HepG2 (cell line): ENCODE data around the gene GRB7. TPM values are rescaled to one million over a fixed set of nuclear protein-coding genes. Genes with fewer than 3 reads are reported as not detected.

Experiments
- CHD2 ChIP-seq: IDR thresholded peaks from 2 replicates; pipeline ENCODE4 v1.6.1; 2011; ENCODE audit warnings: low read depth, low read length, improper control_type of control experiment
- KLF15 ChIP-seq: sonication (generic); formaldehyde crosslinking; IDR thresholded peaks from 2 replicates; pipeline ENCODE4 v1.8.1; 2023; ENCODE audit warnings: borderline replicate concordance, mild to moderate bottlenecking, inconsistent platforms, missing genetic modification reagents, mixed read lengths
- NFAT5 ChIP-seq: sonication (generic); formaldehyde crosslinking; IDR thresholded peaks from 2 replicates; pipeline ENCODE4 v1.4.0; 2020; ENCODE audit warnings: missing genetic modification reagents
- PRMT3 ChIP-seq: sonication (generic); formaldehyde crosslinking; IDR thresholded peaks from 2 replicates; pipeline ENCODE4 v1.8.1; 2022; ENCODE audit warnings: low read depth, mild to moderate bottlenecking, moderate library complexity, missing genetic modification reagents, borderline replicate concordance
- SP4 ChIP-seq: sonication (generic); formaldehyde crosslinking; IDR thresholded peaks from 2 replicates; pipeline ENCODE4 v1.8.1; 2023; ENCODE audit warnings: mild to moderate bottlenecking, missing genetic modification reagents
- ZFP41 ChIP-seq: sonication (generic); formaldehyde crosslinking; IDR thresholded peaks from 2 replicates; pipeline ENCODE4 v1.4.0; 2020; ENCODE audit warnings: mild to moderate bottlenecking, missing genetic modification reagents, borderline replicate concordance
- ZFYVE20 ChIP-seq: sonication (generic); formaldehyde crosslinking; IDR thresholded peaks from 2 replicates; pipeline ENCODE4 v1.8.0; 2023; ENCODE audit warnings: low read depth, mild to moderate bottlenecking, moderate library complexity, missing genetic modification reagents, borderline replicate concordance
- ZNF138 ChIP-seq: sonication (generic); formaldehyde crosslinking; IDR thresholded peaks from 2 replicates; pipeline ENCODE4 v1.5.0; 2020; ENCODE audit warnings: mild to moderate bottlenecking, low read depth, missing genetic modification reagents
- ZNF563 ChIP-seq: sonication (generic); formaldehyde crosslinking; IDR thresholded peaks from 2 replicates; pipeline ENCODE4 v1.8.0; 2022; ENCODE audit warnings: mild to moderate bottlenecking, moderate library complexity, missing genetic modification reagents
- ZNF766 ChIP-seq: sonication (generic); formaldehyde crosslinking; IDR thresholded peaks from 2 replicates; pipeline ENCODE4 v1.5.0; 2020; ENCODE audit warnings: missing genetic modification reagents, borderline replicate concordance
- polyA plus RNA-seq, 8 experiments: library from polyadenylated mRNA; depleted of rRNA in 3 of 8; stranded (reverse) in 7 of 8; unstranded in 1 of 8; fragments of >200 nt; fragmentation: Illumina TruSeq in 4 of 8; extraction: Trizol in 4 of 8; gene quantifications; 2 replicates each; pipeline versions ENCODE4 v1.2.1 to v1.2.3, GENCODE V29; 2011 to 2016; ENCODE audit warnings: low read depth in 4 of 8, missing spikeins in 1 of 8, mixed read lengths in 1 of 8; ENCODE audit not compliant: insufficient read depth in 1 of 8
- total RNA-seq, 5 experiments: library from RNA; depleted of rRNA; stranded (reverse); fragments of >200 nt; fragmentation: Illumina TruSeq; extraction: Trizol; gene quantifications; 2 replicates each; pipeline ENCODE4 v1.2.3, GENCODE V29; 2016; ENCODE audit warnings: low read depth in 1 of 5
- TF ChIP-seq, protein P1 (sequence below): sonication (generic); formaldehyde crosslinking; IDR thresholded peaks from 2 replicates; pipeline ENCODE4 v1.4.0; 2020; ENCODE audit warnings: missing genetic modification reagents
- TF ChIP-seq, protein P2 (sequence below): sonication (generic); formaldehyde crosslinking; IDR thresholded peaks from 2 replicates; pipeline ENCODE4 v1.8.1; 2023; ENCODE audit warnings: mild to moderate bottlenecking, missing genetic modification reagents, borderline replicate concordance
- TF ChIP-seq, protein P3 (sequence below): sonication (generic); formaldehyde crosslinking; IDR thresholded peaks from 2 replicates; pipeline ENCODE4 v1.4.0; 2020; ENCODE audit warnings: mild to moderate bottlenecking, missing genetic modification reagents, borderline replicate concordance
- TF ChIP-seq, protein P4 (sequence below): fragments of 450-650 bp; IDR thresholded peaks from 2 replicates; pipeline ENCODE4 v1.6.1; 2017; ENCODE audit warnings: mild to moderate bottlenecking

Gene GRB7
- total and polyA plus RNA-seq, 2 of the 13 experiments (the other 11 are each of a cell fraction or from before 2014, with no cell fraction given) = 60.2 to 77.7 TPM

GRCh38 chr17:39737760-39738567 is at the start of gene GRB7 (continued):
- TF ChIP-seq, protein P1, sequence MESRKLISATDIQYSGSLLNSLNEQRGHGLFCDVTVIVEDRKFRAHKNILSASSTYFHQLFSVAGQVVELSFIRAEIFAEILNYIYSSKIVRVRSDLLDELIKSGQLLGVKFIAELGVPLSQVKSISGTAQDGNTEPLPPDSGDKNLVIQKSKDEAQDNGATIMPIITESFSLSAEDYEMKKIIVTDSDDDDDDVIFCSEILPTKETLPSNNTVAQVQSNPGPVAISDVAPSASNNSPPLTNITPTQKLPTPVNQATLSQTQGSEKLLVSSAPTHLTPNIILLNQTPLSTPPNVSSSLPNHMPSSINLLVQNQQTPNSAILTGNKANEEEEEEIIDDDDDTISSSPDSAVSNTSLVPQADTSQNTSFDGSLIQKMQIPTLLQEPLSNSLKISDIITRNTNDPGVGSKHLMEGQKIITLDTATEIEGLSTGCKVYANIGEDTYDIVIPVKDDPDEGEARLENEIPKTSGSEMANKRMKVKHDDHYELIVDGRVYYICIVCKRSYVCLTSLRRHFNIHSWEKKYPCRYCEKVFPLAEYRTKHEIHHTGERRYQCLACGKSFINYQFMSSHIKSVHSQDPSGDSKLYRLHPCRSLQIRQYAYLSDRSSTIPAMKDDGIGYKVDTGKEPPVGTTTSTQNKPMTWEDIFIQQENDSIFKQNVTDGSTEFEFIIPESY = no peak
- TF ChIP-seq ZFP41 (CRISPR knock-in tag) (no peak), NFAT5 (CRISPR knock-in tag) (0 out of 2 replicates have a peak, but pooled peaks have one; percentile 44), SP4 (CRISPR knock-in tag) (peak; percentile 89), ZNF138 (CRISPR knock-in tag) (no peak), KLF15 (CRISPR knock-in tag) (no peak), ZFYVE20 (CRISPR knock-in tag) (no peak), CHD2 (0 out of 2 replicates have a peak, but pooled peaks have one; percentile 16), PRMT3 (no peak), ZNF563 (CRISPR knock-in tag) (peak; percentile 79; the same call in 1 of the 2 replicates), ZNF766 (CRISPR knock-in tag) (peak; percentile 81; the same call in 1 of the 2 replicates)
- TF ChIP-seq, protein P2, sequence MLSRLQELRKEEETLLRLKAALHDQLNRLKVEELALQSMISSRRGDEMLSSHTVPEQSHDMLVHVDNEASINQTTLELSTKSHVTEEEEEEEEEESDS (CRISPR knock-in tag) = no peak
- TF ChIP-seq, protein P3, sequence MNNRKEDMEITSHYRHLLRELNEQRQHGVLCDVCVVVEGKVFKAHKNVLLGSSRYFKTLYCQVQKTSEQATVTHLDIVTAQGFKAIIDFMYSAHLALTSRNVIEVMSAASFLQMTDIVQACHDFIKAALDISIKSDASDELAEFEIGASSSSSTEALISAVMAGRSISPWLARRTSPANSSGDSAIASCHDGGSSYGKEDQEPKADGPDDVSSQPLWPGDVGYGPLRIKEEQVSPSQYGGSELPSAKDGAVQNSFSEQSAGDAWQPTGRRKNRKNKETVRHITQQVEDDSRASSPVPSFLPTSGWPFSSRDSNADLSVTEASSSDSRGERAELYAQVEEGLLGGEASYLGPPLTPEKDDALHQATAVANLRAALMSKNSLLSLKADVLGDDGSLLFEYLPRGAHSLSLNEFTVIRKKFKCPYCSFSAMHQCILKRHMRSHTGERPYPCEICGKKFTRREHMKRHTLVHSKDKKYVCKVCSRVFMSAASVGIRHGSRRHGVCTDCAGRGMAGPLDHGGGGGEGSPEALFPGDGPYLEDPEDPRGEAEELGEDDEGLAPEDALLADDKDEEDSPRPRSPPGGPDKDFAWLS = no peak; the same call in 1 of the 2 replicates
- TF ChIP-seq, protein P4, sequence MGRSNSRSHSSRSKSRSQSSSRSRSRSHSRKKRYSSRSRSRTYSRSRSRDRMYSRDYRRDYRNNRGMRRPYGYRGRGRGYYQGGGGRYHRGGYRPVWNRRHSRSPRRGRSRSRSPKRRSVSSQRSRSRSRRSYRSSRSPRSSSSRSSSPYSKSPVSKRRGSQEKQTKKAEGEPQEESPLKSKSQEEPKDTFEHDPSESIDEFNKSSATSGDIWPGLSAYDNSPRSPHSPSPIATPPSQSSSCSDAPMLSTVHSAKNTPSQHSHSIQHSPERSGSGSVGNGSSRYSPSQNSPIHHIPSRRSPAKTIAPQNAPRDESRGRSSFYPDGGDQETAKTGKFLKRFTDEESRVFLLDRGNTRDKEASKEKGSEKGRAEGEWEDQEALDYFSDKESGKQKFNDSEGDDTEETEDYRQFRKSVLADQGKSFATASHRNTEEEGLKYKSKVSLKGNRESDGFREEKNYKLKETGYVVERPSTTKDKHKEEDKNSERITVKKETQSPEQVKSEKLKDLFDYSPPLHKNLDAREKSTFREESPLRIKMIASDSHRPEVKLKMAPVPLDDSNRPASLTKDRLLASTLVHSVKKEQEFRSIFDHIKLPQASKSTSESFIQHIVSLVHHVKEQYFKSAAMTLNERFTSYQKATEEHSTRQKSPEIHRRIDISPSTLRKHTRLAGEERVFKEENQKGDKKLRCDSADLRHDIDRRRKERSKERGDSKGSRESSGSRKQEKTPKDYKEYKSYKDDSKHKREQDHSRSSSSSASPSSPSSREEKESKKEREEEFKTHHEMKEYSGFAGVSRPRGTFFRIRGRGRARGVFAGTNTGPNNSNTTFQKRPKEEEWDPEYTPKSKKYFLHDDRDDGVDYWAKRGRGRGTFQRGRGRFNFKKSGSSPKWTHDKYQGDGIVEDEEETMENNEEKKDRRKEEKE = no peak
